ENCODE data around the gene CLIP2.

Gene CLIP2

GRCh38 chr7:74449809-74450397 lies 160.7 kb downstream of the CLIP2 start:
- no peak overlapping the region for H3K27ac ChIP-seq

DNA sequence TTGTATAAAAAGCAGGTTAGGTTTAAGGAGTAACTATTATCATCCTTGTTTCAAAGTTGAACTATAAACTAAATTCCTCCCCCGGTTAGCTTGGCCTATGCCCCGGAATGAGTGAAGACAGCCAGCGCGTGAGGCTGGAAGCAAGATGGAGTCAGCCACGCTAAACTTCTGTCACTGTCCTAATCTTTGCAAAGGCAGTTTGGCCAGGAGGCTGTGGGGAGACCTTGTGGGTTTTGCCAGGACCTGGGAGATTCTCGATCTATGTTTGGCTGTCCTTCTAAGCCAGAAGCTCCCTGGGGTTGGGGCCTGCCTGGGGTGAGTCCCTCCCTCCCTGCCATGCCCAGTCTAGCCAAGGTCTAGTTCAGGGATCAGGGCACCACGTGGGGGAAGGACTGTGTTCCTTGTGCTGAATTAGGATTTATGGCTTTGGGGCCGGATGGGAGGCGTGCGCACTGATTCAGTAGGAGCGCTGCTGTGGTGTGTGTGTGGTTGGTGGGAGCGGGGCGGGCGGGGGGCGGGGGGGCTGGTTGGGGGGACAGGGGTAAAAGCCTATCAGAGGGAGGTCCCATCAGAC lies 163.6 kb downstream of the CLIP2 start:
- H3K27ac ChIP-seq: peak overlapping the region; percentile 76 to 79
- TF ChIP-seq CTCF (IDR thresholded peaks at IDR 0.05): no peak
- no peak for DNase-seq (ENCODE audit: low spot score)
- peak overlapping the region; percentile 94 for H3K4me3 ChIP-seq

More at GRCh38 chr7:74449809-74450397, 160.7 kb downstream of the CLIP2 start:
- no peak overlapping the region for H3K4me3 ChIP-seq
- TF ChIP-seq CTCF (IDR thresholded peaks at IDR 0.05): peak; percentile 63
- DNase-seq (ENCODE audit: low spot score): no peak

GRCh38 chr7:74453322-74454011 lies 164.3 kb downstream of the CLIP2 start, which contains the start of gene GTF2IRD1:
TSS of gene GTF2IRD1 (plus strand) at chr7:74453906. CDS start at chr7:74508081, 54,175 bp downstream.
- TF ChIP-seq CTCF (IDR thresholded peaks at IDR 0.05): no peak
- peak within 1 kb of the TSS; percentile 94 for H3K4me3 ChIP-seq
- peak within 1 kb of the TSS; percentile 76 to 79 for H3K27ac ChIP-seq
- DNase-seq (ENCODE audit: low spot score): no peak

DNA sequence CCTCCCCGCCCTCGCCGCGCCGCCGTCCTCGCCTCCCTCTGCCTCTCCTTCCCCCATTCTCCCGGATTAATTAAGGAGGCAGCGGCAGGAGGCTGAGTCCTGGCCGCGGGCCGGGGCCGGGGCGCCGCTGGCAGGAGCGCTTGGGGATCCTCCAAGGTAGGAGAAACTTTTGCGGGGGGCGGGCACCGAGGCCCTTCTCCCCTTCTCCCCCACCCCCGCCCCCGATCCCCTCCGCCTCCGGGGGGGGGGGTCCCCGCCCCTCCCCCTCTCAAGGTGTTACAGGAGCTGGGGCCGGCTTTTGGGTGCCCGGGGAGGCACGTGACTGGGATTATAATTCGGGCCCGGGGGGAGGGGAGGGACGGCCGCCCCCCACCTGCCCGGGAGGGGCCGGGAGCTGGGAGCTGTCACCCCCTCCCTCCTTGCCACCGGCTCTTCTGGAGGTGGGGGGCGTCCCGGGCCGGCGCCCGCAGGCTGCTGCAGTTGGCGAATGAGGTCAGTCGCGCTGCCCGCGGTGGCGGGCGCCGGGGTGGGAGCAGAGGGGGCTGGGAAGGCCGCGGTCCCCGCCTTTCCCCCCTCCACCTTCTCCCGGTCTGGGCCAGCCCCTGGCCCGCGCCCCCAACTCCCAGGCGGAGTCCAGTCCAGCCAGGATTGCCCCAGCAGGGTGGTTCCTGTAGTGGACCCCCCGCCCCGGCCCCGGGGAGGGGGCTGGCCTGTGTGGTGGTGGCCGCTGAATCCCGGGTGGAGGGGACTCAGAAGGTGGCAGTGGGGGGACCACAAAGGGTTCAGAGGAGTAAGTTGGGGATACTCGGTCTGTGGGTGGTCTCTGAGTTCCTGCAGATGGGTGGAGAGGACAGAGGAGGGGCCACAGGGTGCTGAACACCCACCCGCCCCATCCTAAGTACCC lies 165.1 kb downstream of the CLIP2 start:
- TF ChIP-seq CTCF (IDR thresholded peaks at IDR 0.05): no peak
- H3K27ac ChIP-seq: peak overlapping the region; percentile 76 to 79
- peak overlapping the region; percentile 94 for H3K4me3 ChIP-seq
- no peak for DNase-seq (ENCODE audit: low spot score)

DNA sequence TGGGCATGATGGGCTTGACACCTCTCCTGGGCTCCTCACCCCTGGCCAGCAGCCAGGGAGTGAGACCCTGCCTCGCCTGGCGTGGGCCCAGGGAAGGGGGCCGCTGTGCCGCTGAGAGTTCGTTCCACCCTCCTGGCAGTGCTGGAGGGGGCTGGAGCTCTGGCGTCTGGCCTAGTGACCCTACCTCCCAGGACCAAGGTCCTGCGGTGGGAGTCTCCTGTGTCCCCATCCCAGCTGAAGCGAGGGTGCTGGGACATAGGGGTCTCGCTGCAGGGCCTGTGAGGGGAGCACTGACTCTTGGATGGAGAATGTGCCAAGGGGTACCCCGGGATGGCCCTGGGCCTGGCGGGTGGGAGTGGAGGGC lies 165.7 kb downstream of the CLIP2 start:
- Histone ChIP-seq H3K4me3 (peak overlapping the region; percentile 94), H3K27ac (peak overlapping the region; percentile 76 to 79)
- TF ChIP-seq CTCF (IDR thresholded peaks at IDR 0.05): no peak
- no peak for DNase-seq (ENCODE audit: low spot score)

DNA sequence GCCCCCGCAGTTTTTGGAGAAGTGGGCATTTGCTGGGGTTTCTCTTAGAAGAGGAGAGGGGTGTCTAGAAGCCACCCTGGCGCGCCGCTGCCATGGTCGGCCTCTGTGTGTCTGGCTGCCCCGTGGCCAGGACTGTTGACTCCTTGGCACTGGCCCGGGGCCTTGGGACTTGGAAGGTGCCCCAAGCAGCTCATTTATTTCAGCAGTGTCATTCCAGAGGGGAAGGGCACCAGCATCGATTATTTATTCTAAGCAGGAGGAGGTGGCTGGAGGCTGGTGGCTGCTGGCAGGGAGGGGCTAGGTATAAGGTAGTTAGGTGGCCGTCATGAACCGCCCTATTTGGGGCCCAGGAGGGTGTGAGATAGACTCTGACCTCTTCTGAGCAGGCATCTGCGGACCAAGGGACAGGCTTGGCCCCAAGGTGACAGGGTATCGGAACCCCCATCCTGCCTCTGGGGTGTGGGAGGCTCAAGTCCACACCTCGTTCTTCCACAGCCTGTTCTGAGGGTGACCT lies 166.1 kb downstream of the CLIP2 start:
- no peak for DNase-seq (ENCODE audit: low spot score)

More for the DNA sequence above, 166.1 kb downstream of the CLIP2 start:
- Histone ChIP-seq H3K4me3 (peak overlapping the region; percentile 94), H3K27ac (peak overlapping the region; percentile 76 to 79)
- no peak for TF ChIP-seq CTCF (IDR thresholded peaks at IDR 0.05)

All from coronary artery (tissue), 2 donors.